Panc1 (cell line): ENCODE results near the gene MIER2. TPM values are rescaled to one million over a fixed set of nuclear protein-coding genes. Genes with fewer than 3 reads are reported as not detected.

Experiments
- ATAC-seq: fragments of 200-7000 bp; cut with Tn5 transposase; 2 replicates; pipeline ENCODE4 v1.9.1; 2020; ENCODE audit warnings: mild to moderate bottlenecking, moderate library complexity
- BruUV-seq: library from RNA; stranded (reverse); fragments of 400-500 nt; replicated peaks from 2 replicates; lab custom pipeline; 2021; lab: Mats Ljungman, UMichigan
- CTCF ChIA-PET: fragments of 300-600 bp; sonication (Branson Sonifier 250); formaldehyde crosslinking; loops from one replicate; lab custom pipeline; 2022; ENCODE audit warnings: antibody characterized with exemption; lab: Charles Lee
- POLR2A ChIA-PET: fragments of 300-600 bp; sonication (Branson Sonifier 250); formaldehyde crosslinking; loops from one replicate; lab custom pipeline; 2022; ENCODE audit warnings: antibody characterized with exemption; lab: Charles Lee
- DNase-seq: peaks from one replicate; pipeline ENCODE4 v3.0.0-alpha.2; 2010; ENCODE audit warnings: low read depth, low spot score
- H3K27ac ChIP-seq: 2 replicates; pipeline ENCODE4 v1.5.1; 2011; ENCODE audit warnings: mild to moderate bottlenecking, low read length, inconsistent platforms
- H3K27me3 ChIP-seq: fragments of 200-500 bp; sonication (Bioruptor generic); 2 replicates; pipeline ENCODE4 v1.6.0; 2014; ENCODE audit warnings: low read length, inconsistent platforms; ENCODE audit not compliant: control insufficient read depth, insufficient read depth
- H3K36me3 ChIP-seq: fragments of 200-500 bp; sonication (Bioruptor generic); 2 replicates; pipeline ENCODE4 v1.5.1; 2014; ENCODE audit warnings: inconsistent platforms, mild to moderate bottlenecking, low read length, moderate library complexity; ENCODE audit not compliant: control insufficient read depth, insufficient read depth
- H3K4me1 ChIP-seq: 2 replicates; pipeline ENCODE4 v1.5.1; 2011; ENCODE audit warnings: inconsistent platforms, mild to moderate bottlenecking, low read length, moderate library complexity; ENCODE audit not compliant: control insufficient read depth, insufficient read depth
- H3K4me3 ChIP-seq, 2 experiments: 2 replicates each; pipeline ENCODE4 v1.5.1; 2011 to 2012; ENCODE audit warnings: low read depth in 2 of 2, low read length in 2 of 2, mild to moderate bottlenecking in 2 of 2, inconsistent platforms in 1 of 2, moderate library complexity in 1 of 2
- H3K9me3 ChIP-seq: fragments of 200-500 bp; sonication (Bioruptor generic); 2 replicates; pipeline ENCODE4 v1.5.1; 2014; ENCODE audit warnings: low read depth, mild to moderate bottlenecking, inconsistent platforms, low read length, moderate library complexity; ENCODE audit not compliant: control insufficient read depth, insufficient read depth
- CTCF ChIP-seq: fragments of 450-650 bp; IDR thresholded peaks from 2 replicates; pipeline ENCODE4 v1.5.1; 2017; ENCODE audit warnings: mild to moderate bottlenecking
- POLR2AphosphoS5 ChIP-seq: IDR thresholded peaks from 2 replicates; pipeline ENCODE4 v1.6.1; 2012; ENCODE audit warnings: mild to moderate bottlenecking, low read depth, low read length, moderate library complexity
- REST ChIP-seq, 2 experiments: IDR thresholded peaks; 2 replicates each; pipeline ENCODE4 v1.6.1; 2011 to 2012; ENCODE audit warnings: low read depth in 2 of 2, control low read depth in 1 of 2, low read length in 1 of 2, mild to moderate bottlenecking in 1 of 2, moderate library complexity in 1 of 2; ENCODE audit not compliant: insufficient read depth in 1 of 2
- SIN3A ChIP-seq: IDR thresholded peaks from 2 replicates; pipeline ENCODE4 v1.6.1; 2012; ENCODE audit warnings: low read depth, mild to moderate bottlenecking, low read length, moderate library complexity, borderline replicate concordance; ENCODE audit not compliant: insufficient read depth
- TCF7L2 ChIP-seq: IDR thresholded peaks from 2 replicates; pipeline ENCODE4 v1.6.1; 2011; ENCODE audit warnings: mild to moderate bottlenecking, low read depth, low read length, inconsistent platforms
- in situ Hi-C: cut with HindIII; loops from 2 replicates; pipeline ENCODE4 v1.10.0; 2016; ENCODE audit warnings: low sequenced_read_pairs, low pct_unique_long_range_greater_than_20kb
- intact Hi-C: fragments of 100-400 bp; cut with micrococcal nuclease; formaldehyde crosslinking; loops from one replicate; pipeline ENCODE4 v1.10.0; 2022; ENCODE audit not compliant: unreplicated experiment
- total RNA-seq: library from RNA; stranded (reverse); gene quantifications from one replicate; pipeline ENCODE4 v1.2.1, GENCODE V29; 2021; ENCODE audit not compliant: unreplicated experiment

Gene MIER2
- total RNA-seq, 1 experiment from 2014 or later = 32.1 TPM

- Histone ChIP-seq H3K36me3 (0 out of 2 replicates have a peak, but pooled peaks cover 2% of the 10 kb centered on the region), H3K4me3 (no peak overlapping the region), H3K9me3 (no peaks in the 10 kb centered on the region), H3K4me1 (no peaks in the 10 kb centered on the region), H3K27ac (no peak overlapping the region), H3K27me3 (no peaks in the 10 kb centered on the region)
- no TSS peak for BruUV-seq
- intact Hi-C loops (no loop called here), in situ Hi-C loops (no loop called here)
- ChIA-PET POLR2A (no interaction called here), CTCF (no interaction called here)
- no peak for ATAC-seq
- no peak for DNase-seq
- TF ChIP-seq POLR2AphosphoS5 (no peak), SIN3A (no peak), REST (IDR thresholded peaks at IDR 0.05; ENCODE audit: insufficient read depth in 1 of 2, low read depth in 2 of 2, low read length in 1 of 2) (no peak), TCF7L2 (no peak), CTCF (no peak)
These were observed 63.3 kb downstream of the MIER2 start for GRCh38 chr19:281156-281853.

- in situ Hi-C loops (no loop called here), intact Hi-C loops (no loop called here)
- Histone ChIP-seq H3K4me3 (no peak overlapping the region), H3K27ac (no peak overlapping the region), H3K9me3 (no peaks in the 10 kb centered on the region), H3K27me3 (no peaks in the 10 kb centered on the region), H3K4me1 (no peaks in the 10 kb centered on the region), H3K36me3 (0 out of 2 replicates have a peak, but pooled peaks cover 2% of the 10 kb centered on the region)
- DNase-seq (no peak), ATAC-seq (no peak; the same call in 1 of the 2 replicates)
- CTCF ChIA-PET = no interaction called here
- BruUV-seq = no TSS peak
- TF ChIP-seq CTCF (no peak), POLR2AphosphoS5 (no peak), SIN3A (no peak), REST (IDR thresholded peaks at IDR 0.05; ENCODE audit: insufficient read depth in 1 of 2, low read depth in 2 of 2, low read length in 1 of 2) (no peak), TCF7L2 (no peak)
- POLR2A ChIA-PET = no interaction called here
These were observed 64.0 kb downstream of the MIER2 start for GRCh38 chr19:280541-281009.
